ENCODE measurements around the gene TMEM88. TPM values are rescaled to one million over a fixed set of nuclear protein-coding genes. Genes with fewer than 3 reads are reported as not detected.
A peak's percentile ranks its signal among the peaks of the same experiment; 100 is the strongest.

The TMEM88 gene
- total RNA-seq, 4 donors from 2014 or later: 0.91 to 5.9 (median 3.4) TPM

DNA sequence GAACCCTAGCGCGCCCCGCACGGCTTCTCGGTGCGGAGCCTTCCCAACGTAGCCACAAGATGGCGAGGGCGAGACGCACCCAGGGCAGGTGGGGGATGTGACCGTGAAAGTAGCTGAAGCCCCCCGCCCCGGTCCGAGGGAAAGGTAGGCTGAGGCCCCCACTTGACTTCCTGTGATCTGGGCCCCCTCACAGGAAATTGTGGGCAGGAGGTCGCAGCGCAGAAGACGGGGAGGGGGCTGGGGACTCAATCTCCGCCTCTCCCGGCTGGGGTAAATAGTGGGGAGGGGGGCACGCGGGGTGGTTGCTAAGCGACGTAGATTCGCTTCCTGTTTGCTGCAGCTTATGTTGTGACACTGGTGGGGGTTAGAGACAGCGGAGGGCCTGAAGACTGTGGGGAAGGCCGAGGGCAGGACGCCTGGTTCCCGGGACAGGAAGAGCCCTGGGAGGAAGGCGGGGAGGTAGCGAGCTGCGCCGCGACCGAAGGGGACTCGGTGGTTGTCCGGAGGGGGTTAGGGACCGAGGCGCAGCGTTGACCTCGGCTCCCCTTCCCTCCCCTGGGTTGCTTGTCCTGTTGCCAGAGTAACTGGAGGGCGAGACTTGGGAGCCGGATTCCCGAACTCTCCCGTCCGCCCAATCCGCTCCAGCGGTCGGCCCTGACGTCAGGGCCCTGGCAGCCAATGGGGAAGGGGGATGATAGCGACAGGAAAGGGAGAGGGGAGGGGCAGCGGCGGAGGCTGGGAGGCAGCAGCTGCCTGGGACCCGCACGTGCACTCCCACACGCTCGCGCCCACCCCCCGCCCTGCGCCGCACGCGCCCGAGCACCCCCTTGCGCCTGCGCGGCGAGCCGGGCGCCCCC, 19.7 kb upstream of the TMEM88 start:
- peak in 1 of 2 donors; percentile 47 for TF ChIP-seq POLR2A (IDR thresholded peaks at IDR 0.05)
- TF ChIP-seq, protein P1, sequence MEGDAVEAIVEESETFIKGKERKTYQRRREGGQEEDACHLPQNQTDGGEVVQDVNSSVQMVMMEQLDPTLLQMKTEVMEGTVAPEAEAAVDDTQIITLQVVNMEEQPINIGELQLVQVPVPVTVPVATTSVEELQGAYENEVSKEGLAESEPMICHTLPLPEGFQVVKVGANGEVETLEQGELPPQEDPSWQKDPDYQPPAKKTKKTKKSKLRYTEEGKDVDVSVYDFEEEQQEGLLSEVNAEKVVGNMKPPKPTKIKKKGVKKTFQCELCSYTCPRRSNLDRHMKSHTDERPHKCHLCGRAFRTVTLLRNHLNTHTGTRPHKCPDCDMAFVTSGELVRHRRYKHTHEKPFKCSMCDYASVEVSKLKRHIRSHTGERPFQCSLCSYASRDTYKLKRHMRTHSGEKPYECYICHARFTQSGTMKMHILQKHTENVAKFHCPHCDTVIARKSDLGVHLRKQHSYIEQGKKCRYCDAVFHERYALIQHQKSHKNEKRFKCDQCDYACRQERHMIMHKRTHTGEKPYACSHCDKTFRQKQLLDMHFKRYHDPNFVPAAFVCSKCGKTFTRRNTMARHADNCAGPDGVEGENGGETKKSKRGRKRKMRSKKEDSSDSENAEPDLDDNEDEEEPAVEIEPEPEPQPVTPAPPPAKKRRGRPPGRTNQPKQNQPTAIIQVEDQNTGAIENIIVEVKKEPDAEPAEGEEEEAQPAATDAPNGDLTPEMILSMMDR (IDR thresholded peaks at IDR 0.05): no peak
- intact Hi-C loops (cut with DNase I; ENCODE audit: low total_unique reads): no loop called here
- H3K4me3 ChIP-seq (ENCODE audit: low read depth, poor library complexity, severe bottlenecking): peak overlapping the region; percentile 77
- DNase-seq (ENCODE audit: low spot score in 2 of 2): peak; percentile 96 to 99
- 1% methylated on average over 50 to 52 of the region's 69 CpGs for WGBS, 2 donors

DNA sequence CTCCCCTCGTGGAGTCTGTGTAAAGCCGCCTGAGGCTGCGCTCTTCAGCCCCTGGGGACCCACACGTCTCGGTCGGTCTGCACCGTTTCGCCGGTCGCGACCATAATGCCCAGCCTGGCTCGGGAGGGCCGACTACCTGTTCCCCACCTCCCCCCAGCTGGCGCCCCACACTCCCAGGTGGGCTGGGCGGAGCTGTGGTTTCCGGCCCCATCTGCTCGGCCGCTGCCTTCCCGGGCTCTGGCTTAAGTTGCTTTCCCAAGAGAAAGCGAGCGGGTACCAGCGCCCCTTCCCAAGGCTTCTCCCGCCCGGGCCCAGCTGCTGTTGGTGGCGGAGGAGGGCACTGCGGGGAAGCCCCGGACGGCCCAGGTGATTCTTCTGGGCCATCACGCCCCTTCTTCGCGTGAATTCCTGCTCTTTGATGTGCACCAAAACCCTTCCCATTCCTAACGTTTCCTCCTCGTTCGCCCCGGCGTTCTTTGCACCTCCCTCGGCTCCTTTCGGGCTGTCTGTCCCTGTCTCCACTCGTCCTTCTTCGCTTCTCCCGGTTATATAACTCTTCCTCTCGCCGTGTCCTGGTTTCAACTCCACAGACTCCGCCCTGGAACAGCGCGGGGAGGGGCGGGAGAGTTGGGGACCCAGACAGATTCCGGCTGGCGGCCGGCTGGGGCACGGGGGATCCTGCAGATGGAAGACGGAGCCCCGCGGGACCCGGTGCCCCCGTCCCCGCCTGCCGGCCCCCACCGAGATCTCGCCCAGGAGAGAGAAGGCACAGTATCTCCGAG, 18.9 kb upstream of the TMEM88 start:
- intact Hi-C loops (cut with DNase I; ENCODE audit: low total_unique reads): no loop called here
- TF ChIP-seq, protein P1 (IDR thresholded peaks at IDR 0.05): no peak
- TF ChIP-seq POLR2A (IDR thresholded peaks at IDR 0.05): no peak
- WGBS, 2 donors: 0 to 1% methylated on average over 56 to 57 of the region's 61 CpGs
- DNase-seq (ENCODE audit: low spot score in 2 of 2): peak in 1 of 2 donors; percentile 94
- peak overlapping the region; percentile 37 for H3K4me3 ChIP-seq (ENCODE audit: low read depth, poor library complexity, severe bottlenecking)

DNA sequence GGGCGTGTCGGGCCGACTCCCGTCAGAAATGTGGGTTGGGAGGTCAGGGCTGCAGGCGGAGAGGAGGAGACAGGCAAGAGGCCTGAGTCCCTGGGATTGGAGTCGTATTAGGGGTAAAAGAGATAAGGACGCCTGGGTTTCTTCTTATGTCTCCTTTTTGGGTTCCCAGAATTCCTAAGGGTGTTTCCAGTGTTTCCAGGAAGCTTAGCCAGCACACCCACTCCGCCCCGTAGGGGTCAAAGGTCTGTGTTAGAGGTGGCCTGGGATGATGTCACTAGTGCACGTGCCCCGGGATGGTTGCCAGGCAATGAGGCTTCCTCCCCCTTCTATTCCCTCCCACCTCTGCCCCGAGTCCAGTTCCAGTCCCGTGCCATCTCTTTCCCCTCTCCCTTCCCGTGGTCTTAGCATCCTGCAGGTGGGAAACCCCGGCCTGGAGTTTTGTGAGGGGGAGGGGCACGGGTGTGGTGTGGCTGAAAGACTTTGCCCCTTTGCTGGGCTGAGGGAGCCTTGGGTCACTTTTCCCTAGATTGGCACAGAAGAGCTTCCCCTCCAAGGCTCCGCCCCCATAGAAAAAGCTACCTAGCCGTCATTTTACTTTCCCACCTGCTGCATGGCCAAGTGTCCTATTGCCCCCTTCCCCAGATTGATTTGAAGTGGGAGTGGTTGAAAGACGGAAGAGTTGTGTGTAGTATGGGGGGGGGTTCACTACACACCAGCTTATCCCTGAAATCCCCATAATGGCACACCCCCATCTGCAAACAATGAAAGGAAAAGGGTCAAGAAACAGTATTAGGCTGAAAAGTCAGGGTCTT, 18.1 kb upstream of the TMEM88 start:
- intact Hi-C loops (cut with DNase I; ENCODE audit: low total_unique reads): no loop called here
- 2 to 3% methylated on average over 19 of the region's 19 CpGs for WGBS, 2 donors

DNA sequence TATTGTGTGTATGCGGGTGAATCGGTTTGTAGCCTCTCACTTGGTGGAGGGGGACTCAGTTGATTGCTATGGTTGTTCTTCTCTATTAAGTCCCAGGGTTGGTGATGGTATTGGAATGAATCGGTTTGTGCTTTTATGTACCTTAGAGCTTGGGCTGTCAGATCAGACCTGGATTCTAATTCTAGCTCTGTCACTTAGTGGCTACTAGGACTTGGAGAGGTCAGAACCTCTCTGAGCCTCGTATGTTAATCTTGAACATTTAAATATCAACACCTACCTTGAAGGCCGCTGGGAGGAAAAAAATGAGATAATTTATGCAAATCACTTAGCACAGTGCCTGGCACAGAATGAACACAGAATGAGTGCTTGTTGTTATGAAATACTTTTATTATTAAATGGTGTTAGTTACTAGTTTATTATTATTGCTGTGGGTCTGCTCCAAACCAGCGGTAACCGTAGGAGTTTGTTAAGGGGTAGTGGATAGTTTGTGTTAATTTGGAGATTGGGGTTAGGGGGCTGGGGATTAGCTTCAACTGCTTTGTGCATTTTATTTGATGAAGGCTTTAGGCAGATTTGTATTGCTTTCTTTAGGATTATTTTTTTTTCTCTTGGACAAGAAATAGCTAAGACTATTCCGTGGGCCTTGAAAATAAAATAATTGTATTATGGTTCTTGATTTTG, 17.3 kb upstream of the TMEM88 start:
- intact Hi-C loops (cut with DNase I; ENCODE audit: low total_unique reads): no loop called here
- DNase-seq (ENCODE audit: low spot score in 2 of 2): no peak
- TF ChIP-seq, protein P1 (IDR thresholded peaks at IDR 0.05): no peak
- TF ChIP-seq POLR2A (IDR thresholded peaks at IDR 0.05): no peak
- no peak overlapping the region for H3K4me3 ChIP-seq (ENCODE audit: low read depth, poor library complexity, severe bottlenecking)
- WGBS, 2 donors: 7 to 9% methylated on average over 8 of the region's 8 CpGs

More for the DNA sequence above, 18.1 kb upstream of the TMEM88 start:
- TF ChIP-seq, protein P1 (IDR thresholded peaks at IDR 0.05): peak in 1 of 3 donors; percentile 22
- no peak for TF ChIP-seq POLR2A (IDR thresholded peaks at IDR 0.05)
- peak; percentile 89 to 98 for DNase-seq (ENCODE audit: low spot score in 2 of 2)
- peak overlapping the region; percentile 37 for H3K4me3 ChIP-seq (ENCODE audit: low read depth, poor library complexity, severe bottlenecking)
